Peyer's patch (tissue), 4 donors: Measurements from ENCODE around the gene DOK6. TPM values are rescaled to one million over a fixed set of nuclear protein-coding genes. Genes with fewer than 3 reads are reported as not detected.
"Not testable (repeated sequence)": the region's sequence is repeated elsewhere in the genome, so short reads cannot be mapped to it uniquely, and the experiment has no call there.

Experiments used
- DNase-seq, 3 donors: peaks; one replicate each; pipeline ENCODE4 v3.0.0-alpha.2; 2017 to 2019
- H3K27ac ChIP-seq, 4 donors: fragments of 200-600 bp; sonication (generic); one replicate each; pipeline ENCODE4 v1.5.1; 2016 to 2019
- H3K27me3 ChIP-seq, 2 donors: fragments of 200-600 bp; sonication (generic); one replicate each; pipeline ENCODE4 v1.5.1; 2019
- H3K36me3 ChIP-seq, 3 donors: fragments of 200-600 bp; sonication (generic); one replicate each; pipeline ENCODE4 v1.5.1; 2016 to 2019
- H3K4me1 ChIP-seq, 4 donors: fragments of 200-600 bp; sonication (generic); one replicate each; pipeline ENCODE4 v1.5.1; 2016 to 2019
- H3K4me3 ChIP-seq, 4 donors: fragments of 200-600 bp; sonication (generic); 1 replicate in 3 of 4; 2 replicates in 1 of 4; pipeline ENCODE4 v1.5.1; 2016 to 2019; ENCODE audit warnings: mild to moderate bottlenecking in 1 of 4
- H3K9me3 ChIP-seq, 4 donors: fragments of 200-600 bp; sonication (generic); one replicate each; pipeline ENCODE4 v1.5.1; 2016 to 2019; ENCODE audit warnings: mild to moderate bottlenecking in 1 of 4
- CTCF ChIP-seq, 6 experiments: fragments of 450-650 bp in 4 of 6; fragments of 200-600 bp in 2 of 6; sonication (generic) in 1 of 6; IDR thresholded peaks; one replicate each; pipeline ENCODE4 v1.5.1; 2017 to 2019; ENCODE audit warnings: antibody characterized with exemption in 6 of 6, mild to moderate bottlenecking in 3 of 6, moderate library complexity in 1 of 6
- POLR2A ChIP-seq, 2 donors: fragments of 450-650 bp; IDR thresholded peaks; one replicate each; pipeline ENCODE4 v1.5.1; 2017; ENCODE audit warnings: antibody characterized with exemption in 2 of 2, mild to moderate bottlenecking in 2 of 2, moderate library complexity in 2 of 2
- total RNA-seq, 4 donors: library from RNA; depleted of rRNA; stranded (reverse); fragments of >200 nt; gene quantifications; one replicate each; pipeline ENCODE4 v1.1.0, GENCODE V29; 2016

DOK6 gene
- total RNA-seq, 4 donors from 2014 or later, result 0.13 to 5.2 (median 0.50) TPM

DNA sequence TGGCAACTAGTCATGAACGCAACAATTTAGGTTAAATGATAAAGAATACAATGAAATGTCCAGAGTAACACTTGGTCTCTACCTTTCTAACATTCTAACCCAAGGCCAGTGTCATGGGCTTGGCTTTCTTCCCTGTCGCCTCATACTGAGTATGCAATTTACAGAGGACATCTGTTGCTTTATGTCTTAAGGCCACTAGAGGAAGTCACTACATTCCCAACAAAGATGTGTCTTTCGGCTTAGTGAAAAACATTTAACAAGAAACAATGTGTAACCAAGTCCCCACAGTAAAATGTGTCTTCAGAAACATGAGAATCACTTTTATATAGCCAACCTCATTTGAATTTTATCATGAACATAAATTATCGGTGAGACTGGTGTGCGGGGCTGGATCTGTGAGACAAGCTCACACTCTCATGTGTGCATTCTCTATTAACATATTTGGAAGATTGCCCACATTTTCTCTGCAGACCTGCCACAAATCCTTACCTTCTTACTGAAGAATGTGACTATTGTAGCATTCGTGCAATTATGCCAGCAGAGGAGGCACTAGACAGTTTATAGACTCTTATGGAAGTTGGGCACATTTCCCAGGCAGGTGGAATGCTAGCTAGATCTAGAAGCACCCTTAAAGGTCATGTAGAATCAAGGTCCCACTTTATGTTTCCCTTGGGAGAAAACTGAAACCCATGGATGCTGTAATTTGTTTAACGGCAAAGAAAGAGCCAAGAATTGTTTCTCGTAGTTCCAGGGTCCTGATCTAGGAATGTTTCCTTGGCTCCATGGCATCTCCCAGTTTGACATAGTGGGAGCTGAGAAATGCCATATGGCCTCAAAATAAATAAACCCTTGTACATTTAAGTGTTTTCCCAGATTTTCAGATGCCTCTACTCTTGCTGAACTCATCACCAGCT is 445.2 kb downstream of the DOK6 start:
- Histone ChIP-seq H3K27ac (no peak overlapping the region), H3K36me3 (no peaks in the 10 kb centered on the region), H3K4me1 (no peaks in the 10 kb centered on the region), H3K4me3 (no peak overlapping the region), H3K9me3 (no peaks in the 10 kb centered on the region), H3K27me3 (no peaks in the 10 kb centered on the region)
- TF ChIP-seq POLR2A (IDR thresholded peaks at IDR 0.05) (no peak), CTCF (IDR thresholded peaks at IDR 0.05) (no peak)
- no peak for DNase-seq

- Histone ChIP-seq H3K27ac (no peak overlapping the region), H3K36me3 (no peaks in the 10 kb centered on the region), H3K4me3 (no peak overlapping the region), H3K9me3 (no peaks in the 10 kb centered on the region), H3K4me1 (no peaks in the 10 kb centered on the region), H3K27me3 (no peaks in the 10 kb centered on the region)
- no peak for TF ChIP-seq CTCF (IDR thresholded peaks at IDR 0.05)
- TF ChIP-seq POLR2A (IDR thresholded peaks at IDR 0.05), result no peak
- DNase-seq, result no peak
Measured at GRCh38 chr18:69853051-69853450, 452.4 kb downstream of the DOK6 start.

GRCh38 chr18:69854455-69854854 is 453.8 kb downstream of the DOK6 start:
- TF ChIP-seq POLR2A (IDR thresholded peaks at IDR 0.05), result no peak
- no peak for TF ChIP-seq CTCF (IDR thresholded peaks at IDR 0.05)
- H3K4me1 ChIP-seq, result no peaks in the 10 kb centered on the region
- no peak for DNase-seq
- no peak overlapping the region for H3K27ac ChIP-seq
- H3K36me3 ChIP-seq, result no peaks in the 10 kb centered on the region
- no peaks in the 10 kb centered on the region for H3K27me3 ChIP-seq
- no peak overlapping the region for H3K4me3 ChIP-seq
- no peaks in the 10 kb centered on the region for H3K9me3 ChIP-seq

GRCh38 chr18:69858897-69859296 is 458.2 kb downstream of the DOK6 start:
- DNase-seq, result no peak
- Histone ChIP-seq H3K27ac (no peak overlapping the region), H3K4me1 (no peaks in the 10 kb centered on the region), H3K9me3 (no peaks in the 10 kb centered on the region), H3K36me3 (no peaks in the 10 kb centered on the region), H3K4me3 (no peak overlapping the region), H3K27me3 (no peaks in the 10 kb centered on the region)
- TF ChIP-seq POLR2A (IDR thresholded peaks at IDR 0.05), result no peak
- no peak for TF ChIP-seq CTCF (IDR thresholded peaks at IDR 0.05)

DNA sequence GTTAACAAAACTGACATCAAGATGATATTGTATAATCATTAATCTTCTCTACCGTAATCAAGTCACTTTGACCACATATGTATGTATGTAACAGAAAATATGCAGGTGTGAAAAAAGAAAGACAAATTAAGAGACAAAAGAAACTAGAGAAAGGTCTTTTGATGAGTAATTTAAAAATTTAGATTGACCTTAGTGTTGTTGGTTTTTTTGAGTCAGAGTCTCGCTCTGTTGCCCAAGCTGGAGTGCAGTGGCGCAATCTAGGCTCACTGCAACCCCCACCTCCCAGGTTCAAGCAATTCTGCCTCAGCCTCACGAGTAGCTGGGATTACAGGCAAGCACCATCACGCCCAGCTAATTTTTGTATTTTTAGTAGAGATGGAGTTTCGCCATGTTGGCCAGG is 464.1 kb downstream of the DOK6 start:
- not testable (repeated sequence) for H3K4me3 ChIP-seq

DNA sequence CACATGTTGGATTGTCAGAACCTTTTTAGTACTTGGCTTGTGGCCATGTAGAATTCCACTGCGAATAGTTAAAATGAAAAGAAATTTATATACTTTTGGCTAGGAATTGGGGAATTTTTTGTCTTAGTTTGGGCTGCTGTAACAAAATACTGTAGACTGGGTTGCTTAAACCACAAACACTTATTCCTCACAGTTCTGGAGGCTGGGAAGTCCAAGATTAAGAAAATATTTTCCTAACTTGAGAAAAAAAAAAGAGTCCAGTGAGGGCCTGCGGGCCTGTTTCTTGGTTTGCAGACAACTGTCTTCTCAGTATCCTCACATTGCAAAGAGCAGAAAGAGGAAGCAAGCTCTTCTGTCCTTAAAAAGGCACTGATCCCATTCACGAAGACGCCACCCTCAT is 465.1 kb downstream of the DOK6 start:
- no peaks in the 10 kb centered on the region for H3K4me1 ChIP-seq
- no peak overlapping the region for H3K4me3 ChIP-seq
- DNase-seq, result no peak
- no peaks in the 10 kb centered on the region for H3K9me3 ChIP-seq
- TF ChIP-seq POLR2A (IDR thresholded peaks at IDR 0.05) (no peak), CTCF (IDR thresholded peaks at IDR 0.05) (no peak)
- no peaks in the 10 kb centered on the region for H3K36me3 ChIP-seq
- no peaks in the 10 kb centered on the region for H3K27me3 ChIP-seq
- H3K27ac ChIP-seq, result no peak overlapping the region

More for the DNA sequence above, 464.1 kb downstream of the DOK6 start:
- H3K27ac ChIP-seq, H3K36me3 ChIP-seq, H3K9me3 ChIP-seq, DNase-seq, H3K27me3 ChIP-seq, H3K4me1 ChIP-seq: not testable (repeated sequence)
